ENCODE results near the gene GPR107.

DNA sequence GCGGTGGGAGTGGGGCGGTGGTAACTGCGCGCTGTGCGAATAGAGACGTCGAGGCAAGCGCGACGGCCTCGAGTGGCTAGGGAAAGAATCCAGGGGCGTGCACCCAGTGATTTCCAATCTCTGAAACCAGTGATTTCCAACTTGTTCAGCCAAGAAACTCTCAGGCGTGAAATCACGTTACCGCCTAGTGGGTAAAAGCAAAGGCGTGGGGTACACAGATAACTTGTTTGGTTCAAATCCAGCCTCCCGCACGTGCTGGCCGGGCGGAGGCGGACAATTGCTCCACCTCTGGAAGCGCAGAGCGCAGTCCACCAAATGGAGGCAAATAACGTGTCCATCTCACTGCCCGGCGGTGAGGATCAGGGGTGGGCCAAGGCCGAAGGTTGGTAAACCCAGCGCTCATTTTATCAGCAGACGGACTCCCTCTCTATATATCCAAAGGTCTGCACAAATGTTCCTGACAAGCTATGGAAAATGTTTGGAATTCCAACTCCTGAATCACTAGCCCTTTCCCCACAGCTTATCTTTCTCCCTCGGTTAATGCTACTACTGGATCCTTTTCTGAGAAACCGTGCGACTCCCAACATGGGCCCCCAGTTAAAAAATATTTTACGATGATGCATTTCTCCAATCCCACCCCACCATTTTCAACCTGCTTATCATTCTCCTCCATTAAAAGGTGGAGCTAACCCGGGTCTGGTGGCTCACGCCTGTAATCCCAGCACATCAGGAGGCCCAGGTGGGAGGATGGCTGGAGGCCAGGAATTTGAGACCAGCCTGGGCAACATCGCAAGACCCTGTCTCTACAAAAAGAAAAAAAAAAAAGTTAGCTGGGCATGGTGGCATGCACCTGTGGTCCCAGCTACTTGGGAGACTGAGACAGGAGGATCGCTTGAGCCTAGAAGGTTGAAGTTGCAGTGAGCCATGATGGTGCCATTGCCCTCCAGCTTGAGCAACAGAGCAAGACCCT is 9.8 kb upstream of the GPR107 start:
- TF ChIP-seq, protein P1, sequence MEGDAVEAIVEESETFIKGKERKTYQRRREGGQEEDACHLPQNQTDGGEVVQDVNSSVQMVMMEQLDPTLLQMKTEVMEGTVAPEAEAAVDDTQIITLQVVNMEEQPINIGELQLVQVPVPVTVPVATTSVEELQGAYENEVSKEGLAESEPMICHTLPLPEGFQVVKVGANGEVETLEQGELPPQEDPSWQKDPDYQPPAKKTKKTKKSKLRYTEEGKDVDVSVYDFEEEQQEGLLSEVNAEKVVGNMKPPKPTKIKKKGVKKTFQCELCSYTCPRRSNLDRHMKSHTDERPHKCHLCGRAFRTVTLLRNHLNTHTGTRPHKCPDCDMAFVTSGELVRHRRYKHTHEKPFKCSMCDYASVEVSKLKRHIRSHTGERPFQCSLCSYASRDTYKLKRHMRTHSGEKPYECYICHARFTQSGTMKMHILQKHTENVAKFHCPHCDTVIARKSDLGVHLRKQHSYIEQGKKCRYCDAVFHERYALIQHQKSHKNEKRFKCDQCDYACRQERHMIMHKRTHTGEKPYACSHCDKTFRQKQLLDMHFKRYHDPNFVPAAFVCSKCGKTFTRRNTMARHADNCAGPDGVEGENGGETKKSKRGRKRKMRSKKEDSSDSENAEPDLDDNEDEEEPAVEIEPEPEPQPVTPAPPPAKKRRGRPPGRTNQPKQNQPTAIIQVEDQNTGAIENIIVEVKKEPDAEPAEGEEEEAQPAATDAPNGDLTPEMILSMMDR (conservative IDR thresholded peaks at IDR 0.05 in 1 of 2, IDR thresholded peaks at IDR 0.05 in 1 of 2; ENCODE audit: extremely low read depth in 1 of 2, insufficient read depth in 1 of 2, low read depth in 1 of 2, low read length in 2 of 2), result no peak
- no peak for TF ChIP-seq EZH2 (IDR thresholded peaks at IDR 0.05; ENCODE audit: borderline replicate concordance, low read length)

All from mammary epithelial cell (primary cell).